Panc1 (cell line): ENCODE measurements around the gene HMCN2. TPM values are rescaled to one million over a fixed set of nuclear protein-coding genes. Genes with fewer than 3 reads are reported as not detected.

Experiments used
- ATAC-seq: fragments of 200-7000 bp; cut with Tn5 transposase; 2 replicates; pipeline ENCODE4 v1.9.1; 2020; ENCODE audit warnings: mild to moderate bottlenecking, moderate library complexity
- BruUV-seq: library from RNA; stranded (reverse); fragments of 400-500 nt; replicated peaks from 2 replicates; lab custom pipeline; 2021; lab: Mats Ljungman, UMichigan
- CTCF ChIA-PET: fragments of 300-600 bp; sonication (Branson Sonifier 250); formaldehyde crosslinking; loops from one replicate; lab custom pipeline; 2022; ENCODE audit warnings: antibody characterized with exemption; lab: Charles Lee
- POLR2A ChIA-PET: fragments of 300-600 bp; sonication (Branson Sonifier 250); formaldehyde crosslinking; loops from one replicate; lab custom pipeline; 2022; ENCODE audit warnings: antibody characterized with exemption; lab: Charles Lee
- DNase-seq: peaks from one replicate; pipeline ENCODE4 v3.0.0-alpha.2; 2010; ENCODE audit warnings: low read depth, low spot score
- H3K27ac ChIP-seq: 2 replicates; pipeline ENCODE4 v1.5.1; 2011; ENCODE audit warnings: mild to moderate bottlenecking, low read length, inconsistent platforms
- H3K27me3 ChIP-seq: fragments of 200-500 bp; sonication (Bioruptor generic); 2 replicates; pipeline ENCODE4 v1.6.0; 2014; ENCODE audit warnings: low read length, inconsistent platforms; ENCODE audit not compliant: control insufficient read depth, insufficient read depth
- H3K36me3 ChIP-seq: fragments of 200-500 bp; sonication (Bioruptor generic); 2 replicates; pipeline ENCODE4 v1.5.1; 2014; ENCODE audit warnings: inconsistent platforms, mild to moderate bottlenecking, low read length, moderate library complexity; ENCODE audit not compliant: control insufficient read depth, insufficient read depth
- H3K4me1 ChIP-seq: 2 replicates; pipeline ENCODE4 v1.5.1; 2011; ENCODE audit warnings: inconsistent platforms, mild to moderate bottlenecking, low read length, moderate library complexity; ENCODE audit not compliant: control insufficient read depth, insufficient read depth
- H3K4me3 ChIP-seq, 2 experiments: 2 replicates each; pipeline ENCODE4 v1.5.1; 2011 to 2012; ENCODE audit warnings: low read depth in 2 of 2, low read length in 2 of 2, mild to moderate bottlenecking in 2 of 2, inconsistent platforms in 1 of 2, moderate library complexity in 1 of 2
- H3K9me3 ChIP-seq: fragments of 200-500 bp; sonication (Bioruptor generic); 2 replicates; pipeline ENCODE4 v1.5.1; 2014; ENCODE audit warnings: low read depth, mild to moderate bottlenecking, inconsistent platforms, low read length, moderate library complexity; ENCODE audit not compliant: control insufficient read depth, insufficient read depth
- POLR2AphosphoS5 ChIP-seq: IDR thresholded peaks from 2 replicates; pipeline ENCODE4 v1.6.1; 2012; ENCODE audit warnings: mild to moderate bottlenecking, low read depth, low read length, moderate library complexity
- SIN3A ChIP-seq: IDR thresholded peaks from 2 replicates; pipeline ENCODE4 v1.6.1; 2012; ENCODE audit warnings: low read depth, mild to moderate bottlenecking, low read length, moderate library complexity, borderline replicate concordance; ENCODE audit not compliant: insufficient read depth
- TCF7L2 ChIP-seq: IDR thresholded peaks from 2 replicates; pipeline ENCODE4 v1.6.1; 2011; ENCODE audit warnings: mild to moderate bottlenecking, low read depth, low read length, inconsistent platforms
- in situ Hi-C: cut with HindIII; loops from 2 replicates; pipeline ENCODE4 v1.10.0; 2016; ENCODE audit warnings: low sequenced_read_pairs, low pct_unique_long_range_greater_than_20kb
- intact Hi-C: fragments of 100-400 bp; cut with micrococcal nuclease; formaldehyde crosslinking; loops from one replicate; pipeline ENCODE4 v1.10.0; 2022; ENCODE audit not compliant: unreplicated experiment
- total RNA-seq: library from RNA; stranded (reverse); gene quantifications from one replicate; pipeline ENCODE4 v1.2.1, GENCODE V29; 2021; ENCODE audit not compliant: unreplicated experiment
- TF ChIP-seq, protein P1 (sequence below): fragments of 450-650 bp; IDR thresholded peaks from 2 replicates; pipeline ENCODE4 v1.5.1; 2017; ENCODE audit warnings: mild to moderate bottlenecking
- TF ChIP-seq, protein P2 (sequence below), 2 experiments: IDR thresholded peaks; 2 replicates each; pipeline ENCODE4 v1.6.1; 2011 to 2012; ENCODE audit warnings: low read depth in 2 of 2, control low read depth in 1 of 2, low read length in 1 of 2, mild to moderate bottlenecking in 1 of 2, moderate library complexity in 1 of 2; ENCODE audit not compliant: insufficient read depth in 1 of 2

Gene HMCN2
- total RNA-seq, 1 experiment from 2014 or later: 0.05 TPM

DNA sequence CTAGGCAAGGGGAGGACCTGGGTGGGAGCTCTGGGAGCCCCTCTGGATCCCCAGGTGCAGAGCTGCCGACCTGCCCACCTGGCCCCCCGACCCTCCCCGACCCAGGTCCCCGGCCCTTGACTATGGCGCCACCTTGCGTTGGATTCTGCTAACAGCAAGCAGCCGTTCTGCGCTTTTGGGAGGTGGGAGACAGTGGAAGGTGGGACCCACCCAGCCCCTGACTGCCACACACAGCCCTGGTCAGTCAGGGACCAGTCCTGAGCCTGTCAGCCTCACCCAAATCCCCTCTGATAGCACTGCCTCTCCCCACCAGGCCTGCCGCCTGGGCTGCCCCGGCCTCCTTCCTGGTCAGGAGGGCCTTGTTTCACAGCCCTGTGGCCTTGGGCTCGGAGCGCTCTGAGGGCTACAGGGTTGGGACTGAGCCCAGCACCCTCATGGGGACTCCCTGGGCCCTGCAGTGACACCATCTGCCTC is 77.9 kb downstream of the HMCN2 start:
- Histone ChIP-seq H3K27me3 (no peaks in the 10 kb centered on the region), H3K4me1 (no peaks in the 10 kb centered on the region; the same call in 1 of the 2 replicates), H3K36me3 (no peaks in the 10 kb centered on the region), H3K4me3 (no peak overlapping the region), H3K9me3 (no peaks in the 10 kb centered on the region), H3K27ac (no peak overlapping the region)
- ATAC-seq (no peak), DNase-seq (no peak)
- ChIA-PET CTCF (no interaction called here), POLR2A (no interaction called here)
- TF ChIP-seq SIN3A: no peak
- no peak for TF ChIP-seq TCF7L2
- TF ChIP-seq, protein P1, sequence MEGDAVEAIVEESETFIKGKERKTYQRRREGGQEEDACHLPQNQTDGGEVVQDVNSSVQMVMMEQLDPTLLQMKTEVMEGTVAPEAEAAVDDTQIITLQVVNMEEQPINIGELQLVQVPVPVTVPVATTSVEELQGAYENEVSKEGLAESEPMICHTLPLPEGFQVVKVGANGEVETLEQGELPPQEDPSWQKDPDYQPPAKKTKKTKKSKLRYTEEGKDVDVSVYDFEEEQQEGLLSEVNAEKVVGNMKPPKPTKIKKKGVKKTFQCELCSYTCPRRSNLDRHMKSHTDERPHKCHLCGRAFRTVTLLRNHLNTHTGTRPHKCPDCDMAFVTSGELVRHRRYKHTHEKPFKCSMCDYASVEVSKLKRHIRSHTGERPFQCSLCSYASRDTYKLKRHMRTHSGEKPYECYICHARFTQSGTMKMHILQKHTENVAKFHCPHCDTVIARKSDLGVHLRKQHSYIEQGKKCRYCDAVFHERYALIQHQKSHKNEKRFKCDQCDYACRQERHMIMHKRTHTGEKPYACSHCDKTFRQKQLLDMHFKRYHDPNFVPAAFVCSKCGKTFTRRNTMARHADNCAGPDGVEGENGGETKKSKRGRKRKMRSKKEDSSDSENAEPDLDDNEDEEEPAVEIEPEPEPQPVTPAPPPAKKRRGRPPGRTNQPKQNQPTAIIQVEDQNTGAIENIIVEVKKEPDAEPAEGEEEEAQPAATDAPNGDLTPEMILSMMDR: peak; percentile 91
- intact Hi-C loops (loop anchor here (5.0 kb wide), 1 partner anchor 236 kb away; no protein-coding TSS in a partner anchor), in situ Hi-C loops (no loop called here)
- no TSS peak for BruUV-seq

DNA sequence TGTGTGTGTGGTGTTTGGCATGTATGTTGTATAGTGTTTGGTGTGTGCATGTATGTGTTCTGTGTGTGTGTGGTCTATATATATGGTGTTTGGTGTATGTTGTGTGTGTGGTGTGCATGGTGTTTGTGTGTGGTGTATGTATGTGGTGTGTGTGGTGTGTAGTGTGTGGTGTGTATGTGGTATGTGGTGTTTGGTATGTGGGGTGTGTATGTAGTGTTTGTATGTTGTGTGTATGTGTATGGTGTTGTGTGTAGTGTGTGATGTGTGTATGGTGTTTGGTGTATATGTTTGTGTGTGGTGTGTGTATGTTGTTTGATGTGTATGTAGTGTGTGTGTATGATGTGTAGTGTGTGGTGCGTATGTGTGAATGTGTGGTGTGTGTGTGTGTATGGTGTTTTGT is 78.8 kb downstream of the HMCN2 start:
- in situ Hi-C loops (no loop called here), intact Hi-C loops (loop anchor here (5.0 kb wide), 1 partner anchor 237 kb away; no protein-coding TSS in a partner anchor)
- no peak for TF ChIP-seq POLR2AphosphoS5
- TF ChIP-seq, protein P2, sequence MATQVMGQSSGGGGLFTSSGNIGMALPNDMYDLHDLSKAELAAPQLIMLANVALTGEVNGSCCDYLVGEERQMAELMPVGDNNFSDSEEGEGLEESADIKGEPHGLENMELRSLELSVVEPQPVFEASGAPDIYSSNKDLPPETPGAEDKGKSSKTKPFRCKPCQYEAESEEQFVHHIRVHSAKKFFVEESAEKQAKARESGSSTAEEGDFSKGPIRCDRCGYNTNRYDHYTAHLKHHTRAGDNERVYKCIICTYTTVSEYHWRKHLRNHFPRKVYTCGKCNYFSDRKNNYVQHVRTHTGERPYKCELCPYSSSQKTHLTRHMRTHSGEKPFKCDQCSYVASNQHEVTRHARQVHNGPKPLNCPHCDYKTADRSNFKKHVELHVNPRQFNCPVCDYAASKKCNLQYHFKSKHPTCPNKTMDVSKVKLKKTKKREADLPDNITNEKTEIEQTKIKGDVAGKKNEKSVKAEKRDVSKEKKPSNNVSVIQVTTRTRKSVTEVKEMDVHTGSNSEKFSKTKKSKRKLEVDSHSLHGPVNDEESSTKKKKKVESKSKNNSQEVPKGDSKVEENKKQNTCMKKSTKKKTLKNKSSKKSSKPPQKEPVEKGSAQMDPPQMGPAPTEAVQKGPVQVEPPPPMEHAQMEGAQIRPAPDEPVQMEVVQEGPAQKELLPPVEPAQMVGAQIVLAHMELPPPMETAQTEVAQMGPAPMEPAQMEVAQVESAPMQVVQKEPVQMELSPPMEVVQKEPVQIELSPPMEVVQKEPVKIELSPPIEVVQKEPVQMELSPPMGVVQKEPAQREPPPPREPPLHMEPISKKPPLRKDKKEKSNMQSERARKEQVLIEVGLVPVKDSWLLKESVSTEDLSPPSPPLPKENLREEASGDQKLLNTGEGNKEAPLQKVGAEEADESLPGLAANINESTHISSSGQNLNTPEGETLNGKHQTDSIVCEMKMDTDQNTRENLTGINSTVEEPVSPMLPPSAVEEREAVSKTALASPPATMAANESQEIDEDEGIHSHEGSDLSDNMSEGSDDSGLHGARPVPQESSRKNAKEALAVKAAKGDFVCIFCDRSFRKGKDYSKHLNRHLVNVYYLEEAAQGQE (IDR thresholded peaks at IDR 0.05; ENCODE audit: insufficient read depth in 1 of 2, low read depth in 2 of 2, low read length in 1 of 2): no peak
- TF ChIP-seq, protein P1: no peak
- TF ChIP-seq SIN3A: no peak
- TF ChIP-seq TCF7L2: no peak
- Histone ChIP-seq H3K27me3 (no peaks in the 10 kb centered on the region), H3K4me3 (no peak overlapping the region), H3K4me1 (no peaks in the 10 kb centered on the region; the same call in 1 of the 2 replicates), H3K27ac (no peak overlapping the region), H3K9me3 (no peaks in the 10 kb centered on the region), H3K36me3 (no peaks in the 10 kb centered on the region)
- POLR2A ChIA-PET: no interaction called here
- DNase-seq (no peak), ATAC-seq (no peak)
- no TSS peak for BruUV-seq
- CTCF ChIA-PET: no interaction called here
